Measurements from ENCODE around the gene PIK3CD.

DNA sequence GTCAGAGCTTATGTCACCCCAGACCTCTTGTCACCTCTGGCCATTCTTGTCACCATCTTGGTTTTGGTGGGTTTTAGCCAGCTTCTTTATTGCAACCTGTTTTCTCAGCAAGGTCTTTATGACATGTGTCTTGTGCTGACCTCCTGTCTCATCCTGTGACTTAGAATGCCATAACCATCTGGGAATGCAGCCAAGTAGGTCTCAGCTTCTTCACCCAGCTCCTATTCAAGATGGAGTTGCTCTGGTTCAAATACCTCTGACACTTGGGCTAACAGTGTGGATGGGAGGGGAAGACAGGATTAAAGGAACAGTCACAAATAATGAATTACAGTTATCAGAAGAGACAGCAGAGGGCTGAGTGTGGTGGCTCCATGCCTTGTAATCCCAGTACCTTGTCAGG is 30.5 kb upstream of the PIK3CD start:
- no peak for TF ChIP-seq POLR2A (IDR thresholded peaks at IDR 0.05; ENCODE audit: low read depth, low read length)
- no peak for TF ChIP-seq TAF1 (IDR thresholded peaks at IDR 0.05; ENCODE audit: borderline replicate concordance, low read depth, low read length)
- TF ChIP-seq POLR2AphosphoS5 (IDR thresholded peaks at IDR 0.05; ENCODE audit: low read depth, low read length): no peak

Data from GM12892 (cell line).